ENCODE measurements around the gene CAPNS1.

Gene CAPNS1

DNA sequence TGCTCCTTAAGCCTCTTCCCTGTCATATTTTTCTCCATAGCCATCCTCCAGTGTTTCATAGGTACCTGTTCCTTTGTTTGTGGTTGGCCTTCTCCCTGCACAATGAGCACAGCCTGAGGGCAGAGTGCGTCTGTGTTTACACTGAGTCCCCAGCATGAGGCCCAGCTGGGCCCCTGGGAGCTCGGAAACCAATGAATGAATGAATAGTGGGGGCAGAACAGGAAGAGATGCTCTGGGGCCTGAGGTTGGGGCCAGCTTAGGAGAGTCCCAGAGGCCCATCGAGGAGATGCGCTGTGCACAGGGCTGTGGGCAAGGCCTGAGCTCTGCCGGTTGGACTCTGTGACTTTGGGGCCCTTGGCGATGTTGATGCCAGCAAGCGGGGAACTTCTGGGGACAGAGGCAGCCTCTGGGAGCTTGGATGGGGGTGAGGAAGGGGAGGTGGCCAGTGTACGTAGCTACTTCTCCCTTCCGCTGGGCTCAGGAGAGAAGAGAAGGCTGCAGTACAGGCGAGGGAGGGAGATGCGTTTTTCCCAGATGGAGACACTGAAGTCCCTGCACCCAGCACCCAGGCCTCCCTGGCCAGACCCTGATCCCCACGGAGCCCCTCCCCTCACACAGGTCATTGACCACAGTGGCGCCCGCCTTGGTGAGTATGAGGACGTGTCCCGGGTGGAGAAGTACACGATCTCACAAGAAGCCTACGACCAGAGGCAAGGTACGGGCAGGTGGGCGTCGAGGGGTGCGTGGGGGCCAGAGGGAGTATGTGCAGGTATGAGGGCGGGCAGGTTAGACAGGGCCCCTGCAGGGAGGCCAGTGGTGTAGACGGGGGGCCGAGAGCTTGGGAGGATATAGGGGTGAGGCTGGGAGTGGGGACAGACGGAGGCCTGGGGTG lies 19.5 kb upstream of the CAPNS1 start:
- TF ChIP-seq POLR2AphosphoS5 (IDR thresholded peaks at IDR 0.05; ENCODE audit: low read depth): no peak
- no peak for TF ChIP-seq GABPA (IDR thresholded peaks at IDR 0.05; ENCODE audit: low read depth)
- TF ChIP-seq SPI1 (IDR thresholded peaks at IDR 0.05; ENCODE audit: borderline replicate concordance, low read depth): no peak
- TF ChIP-seq, protein P1, sequence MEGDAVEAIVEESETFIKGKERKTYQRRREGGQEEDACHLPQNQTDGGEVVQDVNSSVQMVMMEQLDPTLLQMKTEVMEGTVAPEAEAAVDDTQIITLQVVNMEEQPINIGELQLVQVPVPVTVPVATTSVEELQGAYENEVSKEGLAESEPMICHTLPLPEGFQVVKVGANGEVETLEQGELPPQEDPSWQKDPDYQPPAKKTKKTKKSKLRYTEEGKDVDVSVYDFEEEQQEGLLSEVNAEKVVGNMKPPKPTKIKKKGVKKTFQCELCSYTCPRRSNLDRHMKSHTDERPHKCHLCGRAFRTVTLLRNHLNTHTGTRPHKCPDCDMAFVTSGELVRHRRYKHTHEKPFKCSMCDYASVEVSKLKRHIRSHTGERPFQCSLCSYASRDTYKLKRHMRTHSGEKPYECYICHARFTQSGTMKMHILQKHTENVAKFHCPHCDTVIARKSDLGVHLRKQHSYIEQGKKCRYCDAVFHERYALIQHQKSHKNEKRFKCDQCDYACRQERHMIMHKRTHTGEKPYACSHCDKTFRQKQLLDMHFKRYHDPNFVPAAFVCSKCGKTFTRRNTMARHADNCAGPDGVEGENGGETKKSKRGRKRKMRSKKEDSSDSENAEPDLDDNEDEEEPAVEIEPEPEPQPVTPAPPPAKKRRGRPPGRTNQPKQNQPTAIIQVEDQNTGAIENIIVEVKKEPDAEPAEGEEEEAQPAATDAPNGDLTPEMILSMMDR (IDR thresholded peaks at IDR 0.05; ENCODE audit: insufficient read depth, low read length): no peak
- no peak overlapping the region for H3K27ac ChIP-seq (replicated peaks)

DNA sequence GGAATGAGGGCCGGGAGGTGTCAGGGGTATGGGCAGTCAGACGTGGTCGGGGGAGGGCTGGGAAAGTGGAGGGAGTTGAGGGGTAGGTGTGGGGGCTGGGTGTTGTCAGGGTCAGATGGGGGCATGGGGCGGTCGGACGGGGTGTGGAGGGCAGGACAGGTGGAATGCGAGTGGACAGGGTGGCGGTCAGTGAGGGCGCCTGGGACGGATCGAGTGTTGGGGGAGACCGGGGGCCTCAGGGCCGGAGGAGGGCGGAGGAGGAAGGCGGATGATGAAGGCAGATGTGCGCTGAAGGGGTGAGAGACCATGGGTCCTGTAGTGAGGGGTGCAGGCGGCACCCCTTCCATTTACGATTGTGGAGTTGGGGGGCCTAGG lies 18.9 kb upstream of the CAPNS1 start:
- no peak overlapping the region for H3K27ac ChIP-seq (replicated peaks)
- no peak for TF ChIP-seq POLR2AphosphoS5 (IDR thresholded peaks at IDR 0.05; ENCODE audit: low read depth)
- TF ChIP-seq, protein P2, sequence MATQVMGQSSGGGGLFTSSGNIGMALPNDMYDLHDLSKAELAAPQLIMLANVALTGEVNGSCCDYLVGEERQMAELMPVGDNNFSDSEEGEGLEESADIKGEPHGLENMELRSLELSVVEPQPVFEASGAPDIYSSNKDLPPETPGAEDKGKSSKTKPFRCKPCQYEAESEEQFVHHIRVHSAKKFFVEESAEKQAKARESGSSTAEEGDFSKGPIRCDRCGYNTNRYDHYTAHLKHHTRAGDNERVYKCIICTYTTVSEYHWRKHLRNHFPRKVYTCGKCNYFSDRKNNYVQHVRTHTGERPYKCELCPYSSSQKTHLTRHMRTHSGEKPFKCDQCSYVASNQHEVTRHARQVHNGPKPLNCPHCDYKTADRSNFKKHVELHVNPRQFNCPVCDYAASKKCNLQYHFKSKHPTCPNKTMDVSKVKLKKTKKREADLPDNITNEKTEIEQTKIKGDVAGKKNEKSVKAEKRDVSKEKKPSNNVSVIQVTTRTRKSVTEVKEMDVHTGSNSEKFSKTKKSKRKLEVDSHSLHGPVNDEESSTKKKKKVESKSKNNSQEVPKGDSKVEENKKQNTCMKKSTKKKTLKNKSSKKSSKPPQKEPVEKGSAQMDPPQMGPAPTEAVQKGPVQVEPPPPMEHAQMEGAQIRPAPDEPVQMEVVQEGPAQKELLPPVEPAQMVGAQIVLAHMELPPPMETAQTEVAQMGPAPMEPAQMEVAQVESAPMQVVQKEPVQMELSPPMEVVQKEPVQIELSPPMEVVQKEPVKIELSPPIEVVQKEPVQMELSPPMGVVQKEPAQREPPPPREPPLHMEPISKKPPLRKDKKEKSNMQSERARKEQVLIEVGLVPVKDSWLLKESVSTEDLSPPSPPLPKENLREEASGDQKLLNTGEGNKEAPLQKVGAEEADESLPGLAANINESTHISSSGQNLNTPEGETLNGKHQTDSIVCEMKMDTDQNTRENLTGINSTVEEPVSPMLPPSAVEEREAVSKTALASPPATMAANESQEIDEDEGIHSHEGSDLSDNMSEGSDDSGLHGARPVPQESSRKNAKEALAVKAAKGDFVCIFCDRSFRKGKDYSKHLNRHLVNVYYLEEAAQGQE (IDR thresholded peaks at IDR 0.05; ENCODE audit: insufficient replicate concordance, low read depth): no peak
- TF ChIP-seq GABPA (IDR thresholded peaks at IDR 0.05; ENCODE audit: low read depth): no peak
- no peak for TF ChIP-seq SPI1 (IDR thresholded peaks at IDR 0.05; ENCODE audit: borderline replicate concordance, low read depth)
- TF ChIP-seq, protein P1 (IDR thresholded peaks at IDR 0.05; ENCODE audit: insufficient read depth, low read length): no peak
- no peak overlapping the region for H3K4me3 ChIP-seq (replicated peaks; ENCODE audit: insufficient read depth, low read length)
- DNase-seq (ENCODE audit: low read depth in 1 of 2, low spot score in 1 of 2): no peak
- H3K27me3 ChIP-seq (ENCODE audit: insufficient read depth, poor library complexity, severe bottlenecking): no peaks in the 10 kb centered on the region

More for the DNA sequence above, 19.5 kb upstream of the CAPNS1 start:
- no peak for DNase-seq (ENCODE audit: low read depth in 1 of 2, low spot score in 1 of 2)
- Histone ChIP-seq H3K27me3 (ENCODE audit: insufficient read depth, poor library complexity, severe bottlenecking) (no peaks in the 10 kb centered on the region), H3K4me3 (replicated peaks; ENCODE audit: insufficient read depth, low read length) (no peak overlapping the region)

DNA sequence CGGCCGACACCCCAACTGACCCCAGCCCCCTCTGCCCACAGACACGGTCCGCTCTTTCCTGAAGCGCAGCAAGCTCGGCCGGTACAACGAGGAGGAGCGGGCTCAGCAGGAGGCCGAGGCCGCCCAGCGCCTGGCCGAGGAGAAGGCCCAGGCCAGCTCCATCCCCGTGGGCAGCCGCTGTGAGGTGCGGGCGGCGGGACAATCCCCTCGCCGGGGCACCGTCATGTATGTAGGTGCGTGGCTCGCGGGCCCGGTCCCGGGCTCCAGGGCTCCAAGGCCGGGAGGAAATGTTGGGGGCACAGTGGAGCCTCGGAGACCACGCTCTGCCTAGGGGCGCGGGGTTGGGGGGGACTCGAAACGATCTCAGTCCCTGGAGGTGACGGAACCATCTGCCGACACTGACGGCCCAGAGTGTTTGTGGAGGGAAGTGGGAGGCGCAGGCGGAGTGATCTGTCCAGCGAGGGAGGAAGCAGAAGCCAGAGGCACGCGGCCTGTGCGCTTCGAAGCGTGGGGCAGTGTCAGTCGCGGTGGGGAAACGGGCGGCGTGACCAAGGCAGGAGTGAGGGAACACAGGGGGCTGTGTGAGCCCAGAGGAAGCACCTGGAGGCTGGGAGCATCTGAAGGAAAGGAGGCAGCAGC lies 18.3 kb upstream of the CAPNS1 start:
- TF ChIP-seq, protein P1 (IDR thresholded peaks at IDR 0.05; ENCODE audit: insufficient read depth, low read length): no peak
- TF ChIP-seq GABPA (IDR thresholded peaks at IDR 0.05; ENCODE audit: low read depth): no peak
- TF ChIP-seq SPI1 (IDR thresholded peaks at IDR 0.05; ENCODE audit: borderline replicate concordance, low read depth): no peak
- TF ChIP-seq POLR2AphosphoS5 (IDR thresholded peaks at IDR 0.05; ENCODE audit: low read depth): no peak
- TF ChIP-seq, protein P2 (IDR thresholded peaks at IDR 0.05; ENCODE audit: insufficient replicate concordance, low read depth): no peak
- DNase-seq (ENCODE audit: low read depth in 1 of 2, low spot score in 1 of 2): no peak
- Histone ChIP-seq H3K27me3 (ENCODE audit: insufficient read depth, poor library complexity, severe bottlenecking) (no peaks in the 10 kb centered on the region), H3K27ac (replicated peaks) (no peak overlapping the region), H3K4me3 (replicated peaks; ENCODE audit: insufficient read depth, low read length) (no peak overlapping the region)

All from HL-60 (cell line).